ENCODE results near the gene SUMF2. TPM values are rescaled to one million over a fixed set of nuclear protein-coding genes. Genes with fewer than 3 reads are reported as not detected.

The SUMF2 gene
- total and polyA plus RNA-seq, 2 of the 13 experiments (the other 11 are each of a cell fraction or from before 2014, with no cell fraction given) = 48.9 to 54.4 TPM

DNA sequence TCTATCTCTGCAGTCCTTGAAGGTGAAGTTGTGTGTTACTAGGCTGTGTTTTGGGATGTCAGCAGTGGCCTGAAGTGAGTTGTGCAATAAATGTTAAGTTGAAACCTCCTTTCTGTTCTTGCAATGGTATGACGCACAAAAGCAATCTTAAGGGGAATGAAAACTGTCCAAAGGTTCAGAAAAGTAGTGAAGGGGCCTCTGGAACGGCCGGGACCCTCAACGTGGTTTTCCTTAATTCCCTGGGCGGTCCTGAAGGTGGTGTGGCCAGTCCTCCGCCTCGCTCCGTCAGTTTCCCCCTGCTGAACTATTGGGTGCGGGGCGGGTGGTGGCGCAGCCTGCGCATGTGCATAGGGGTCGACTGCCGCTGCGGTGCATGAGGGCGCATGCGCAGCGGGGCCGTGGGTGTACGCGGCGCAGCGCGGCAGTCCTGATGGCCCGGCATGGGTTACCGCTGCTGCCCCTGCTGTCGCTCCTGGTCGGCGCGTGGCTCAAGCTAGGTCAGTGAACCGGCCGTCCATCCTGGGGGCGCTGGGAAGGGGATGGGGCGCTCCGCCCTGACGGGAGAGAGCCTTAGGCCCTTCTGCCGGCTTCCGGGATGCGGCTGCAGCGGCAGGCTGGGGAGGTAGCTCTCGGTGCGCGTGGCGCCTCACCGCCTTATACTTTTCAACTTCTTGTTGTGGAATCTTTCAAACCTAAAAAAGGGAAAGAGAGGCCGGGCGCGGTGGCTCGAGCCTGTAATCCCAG lies at the start of gene SUMF2 (continued):
- TF ChIP-seq ZFP82 (CRISPR knock-in tag; IDR thresholded peaks at IDR 0.05; ENCODE audit: borderline replicate concordance) (peak; percentile 61; the same call in 1 of the 2 replicates), NFKB2 (CRISPR knock-in tag; IDR thresholded peaks at IDR 0.05; ENCODE audit: borderline replicate concordance) (peak; percentile 78; the same call in 1 of the 2 replicates), ZNF205 (CRISPR knock-in tag; IDR thresholded peaks at IDR 0.05) (no peak; the same call in 1 of the 2 replicates), ZSCAN21 (CRISPR knock-in tag; IDR thresholded peaks at IDR 0.05; ENCODE audit: borderline replicate concordance) (peak; percentile 88), RFX3 (CRISPR knock-in tag; IDR thresholded peaks at IDR 0.05) (no peak), ZFY (CRISPR knock-in tag; IDR thresholded peaks at IDR 0.05) (peak; percentile 85), ZNF547 (CRISPR knock-in tag; IDR thresholded peaks at IDR 0.05) (peak; percentile 88), ZKSCAN8 (CRISPR knock-in tag; IDR thresholded peaks at IDR 0.05; ENCODE audit: borderline replicate concordance) (no peak), HNRNPK (IDR thresholded peaks at IDR 0.05; ENCODE audit: low read depth, low read length, poor library complexity, severe bottlenecking) (peak; percentile 70), CHCHD3 (CRISPR knock-in tag; IDR thresholded peaks at IDR 0.05) (no peak), ONECUT2 (CRISPR knock-in tag; IDR thresholded peaks at IDR 0.05) (no peak), DNMT3B (CRISPR knock-in tag; conservative IDR thresholded peaks at IDR 0.05) (no peak), MIER3 (CRISPR knock-in tag; IDR thresholded peaks at IDR 0.05; ENCODE audit: borderline replicate concordance) (peak; percentile 32; the same call in 1 of the 2 replicates), ZNF772 (CRISPR knock-in tag; IDR thresholded peaks at IDR 0.05) (peak; percentile 90), ZFAT (CRISPR knock-in tag; conservative IDR thresholded peaks at IDR 0.05) (no peak), BORCS8-MEF2B (CRISPR knock-in tag; IDR thresholded peaks at IDR 0.05) (peak; percentile 93), THYN1 (CRISPR knock-in tag; IDR thresholded peaks at IDR 0.05; ENCODE audit: borderline replicate concordance, low read depth) (no peak), YY1 (IDR thresholded peaks at IDR 0.05; ENCODE audit: insufficient read depth, insufficient replicate concordance, low read depth, low read length) (peak; percentile 63), POLR2G (IDR thresholded peaks at IDR 0.05; ENCODE audit: low read depth, low read length) (peak; percentile 95), SRSF4 (IDR thresholded peaks at IDR 0.05; ENCODE audit: low read depth, low read length, poor library complexity, severe bottlenecking) (peak; percentile 92), NR2F1 (CRISPR knock-in tag; IDR thresholded peaks at IDR 0.05) (no peak; a peak in 2 of 4 replicates)
- TF ChIP-seq, protein P1, sequence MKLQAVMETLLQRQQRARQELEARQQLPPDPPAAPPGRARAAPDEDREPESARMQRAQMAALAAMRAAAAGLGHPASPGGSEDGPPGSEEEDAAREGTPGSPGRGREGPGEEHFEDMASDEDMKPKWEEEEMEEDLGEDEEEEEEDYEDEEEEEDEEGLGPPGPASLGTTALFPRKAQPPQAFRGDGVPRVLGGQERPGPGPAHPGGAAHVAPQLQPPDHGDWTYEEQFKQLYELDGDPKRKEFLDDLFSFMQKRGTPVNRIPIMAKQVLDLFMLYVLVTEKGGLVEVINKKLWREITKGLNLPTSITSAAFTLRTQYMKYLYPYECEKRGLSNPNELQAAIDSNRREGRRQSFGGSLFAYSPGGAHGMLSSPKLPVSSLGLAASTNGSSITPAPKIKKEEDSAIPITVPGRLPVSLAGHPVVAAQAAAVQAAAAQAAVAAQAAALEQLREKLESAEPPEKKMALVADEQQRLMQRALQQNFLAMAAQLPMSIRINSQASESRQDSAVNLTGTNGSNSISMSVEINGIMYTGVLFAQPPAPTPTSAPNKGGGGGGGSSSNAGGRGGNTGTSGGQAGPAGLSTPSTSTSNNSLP (IDR thresholded peaks at IDR 0.05; ENCODE audit: low read depth, low read length) = no peak
- TF ChIP-seq, protein P2, sequence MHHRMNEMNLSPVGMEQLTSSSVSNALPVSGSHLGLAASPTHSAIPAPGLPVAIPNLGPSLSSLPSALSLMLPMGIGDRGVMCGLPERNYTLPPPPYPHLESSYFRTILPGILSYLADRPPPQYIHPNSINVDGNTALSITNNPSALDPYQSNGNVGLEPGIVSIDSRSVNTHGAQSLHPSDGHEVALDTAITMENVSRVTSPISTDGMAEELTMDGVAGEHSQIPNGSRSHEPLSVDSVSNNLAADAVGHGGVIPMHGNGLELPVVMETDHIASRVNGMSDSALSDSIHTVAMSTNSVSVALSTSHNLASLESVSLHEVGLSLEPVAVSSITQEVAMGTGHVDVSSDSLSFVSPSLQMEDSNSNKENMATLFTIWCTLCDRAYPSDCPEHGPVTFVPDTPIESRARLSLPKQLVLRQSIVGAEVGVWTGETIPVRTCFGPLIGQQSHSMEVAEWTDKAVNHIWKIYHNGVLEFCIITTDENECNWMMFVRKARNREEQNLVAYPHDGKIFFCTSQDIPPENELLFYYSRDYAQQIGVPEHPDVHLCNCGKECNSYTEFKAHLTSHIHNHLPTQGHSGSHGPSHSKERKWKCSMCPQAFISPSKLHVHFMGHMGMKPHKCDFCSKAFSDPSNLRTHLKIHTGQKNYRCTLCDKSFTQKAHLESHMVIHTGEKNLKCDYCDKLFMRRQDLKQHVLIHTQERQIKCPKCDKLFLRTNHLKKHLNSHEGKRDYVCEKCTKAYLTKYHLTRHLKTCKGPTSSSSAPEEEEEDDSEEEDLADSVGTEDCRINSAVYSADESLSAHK (CRISPR knock-in tag; IDR thresholded peaks at IDR 0.05; ENCODE audit: borderline replicate concordance) = no peak
- TF ChIP-seq, protein P3, sequence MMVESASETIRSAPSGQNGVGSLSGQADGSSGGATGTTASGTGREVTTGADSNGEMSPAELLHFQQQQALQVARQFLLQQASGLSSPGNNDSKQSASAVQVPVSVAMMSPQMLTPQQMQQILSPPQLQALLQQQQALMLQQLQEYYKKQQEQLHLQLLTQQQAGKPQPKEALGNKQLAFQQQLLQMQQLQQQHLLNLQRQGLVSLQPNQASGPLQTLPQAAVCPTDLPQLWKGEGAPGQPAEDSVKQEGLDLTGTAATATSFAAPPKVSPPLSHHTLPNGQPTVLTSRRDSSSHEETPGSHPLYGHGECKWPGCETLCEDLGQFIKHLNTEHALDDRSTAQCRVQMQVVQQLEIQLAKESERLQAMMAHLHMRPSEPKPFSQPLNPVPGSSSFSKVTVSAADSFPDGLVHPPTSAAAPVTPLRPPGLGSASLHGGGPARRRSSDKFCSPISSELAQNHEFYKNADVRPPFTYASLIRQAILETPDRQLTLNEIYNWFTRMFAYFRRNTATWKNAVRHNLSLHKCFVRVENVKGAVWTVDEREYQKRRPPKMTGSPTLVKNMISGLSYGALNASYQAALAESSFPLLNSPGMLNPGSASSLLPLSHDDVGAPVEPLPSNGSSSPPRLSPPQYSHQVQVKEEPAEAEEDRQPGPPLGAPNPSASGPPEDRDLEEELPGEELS (CRISPR knock-in tag; IDR thresholded peaks at IDR 0.05) = peak; percentile 15; the same call in 1 of the 2 replicates

Measured in HepG2 (cell line).